Hepatocyte (in vitro differentiated cells): Measurements from ENCODE around the gene HSFX3.
"Not testable (repeated sequence)": the region's sequence is repeated elsewhere in the genome, so short reads cannot be mapped to it uniquely, and the experiment has no call there.

Source experiments
- EZH2 ChIP-seq: fragments of 200-600 bp; sonication (generic); IDR thresholded peaks from 2 replicates; pipeline ENCODE4 v1.6.1; 2016; ENCODE audit warnings: antibody characterized with exemption, mild to moderate bottlenecking, borderline replicate concordance
- EZH2phosphoT487 ChIP-seq: fragments of 200-600 bp; sonication (generic); IDR thresholded peaks from one replicate; pipeline ENCODE4 v1.6.1; 2018; ENCODE audit warnings: antibody characterized with exemption, mild to moderate bottlenecking, low read depth, moderate library complexity; ENCODE audit not compliant: unreplicated experiment, severe bottlenecking
- TF ChIP-seq, protein P1 (sequence below): fragments of 200-600 bp; sonication (generic); IDR thresholded peaks from 2 replicates; pipeline ENCODE4 v1.5.1; 2016; ENCODE audit warnings: antibody characterized with exemption, mild to moderate bottlenecking; ENCODE audit not compliant: poor library complexity

GRCh38 chrX:149585631-149586030 lies 35.9 kb upstream of the HSFX3 start:
- TF ChIP-seq, protein P1, sequence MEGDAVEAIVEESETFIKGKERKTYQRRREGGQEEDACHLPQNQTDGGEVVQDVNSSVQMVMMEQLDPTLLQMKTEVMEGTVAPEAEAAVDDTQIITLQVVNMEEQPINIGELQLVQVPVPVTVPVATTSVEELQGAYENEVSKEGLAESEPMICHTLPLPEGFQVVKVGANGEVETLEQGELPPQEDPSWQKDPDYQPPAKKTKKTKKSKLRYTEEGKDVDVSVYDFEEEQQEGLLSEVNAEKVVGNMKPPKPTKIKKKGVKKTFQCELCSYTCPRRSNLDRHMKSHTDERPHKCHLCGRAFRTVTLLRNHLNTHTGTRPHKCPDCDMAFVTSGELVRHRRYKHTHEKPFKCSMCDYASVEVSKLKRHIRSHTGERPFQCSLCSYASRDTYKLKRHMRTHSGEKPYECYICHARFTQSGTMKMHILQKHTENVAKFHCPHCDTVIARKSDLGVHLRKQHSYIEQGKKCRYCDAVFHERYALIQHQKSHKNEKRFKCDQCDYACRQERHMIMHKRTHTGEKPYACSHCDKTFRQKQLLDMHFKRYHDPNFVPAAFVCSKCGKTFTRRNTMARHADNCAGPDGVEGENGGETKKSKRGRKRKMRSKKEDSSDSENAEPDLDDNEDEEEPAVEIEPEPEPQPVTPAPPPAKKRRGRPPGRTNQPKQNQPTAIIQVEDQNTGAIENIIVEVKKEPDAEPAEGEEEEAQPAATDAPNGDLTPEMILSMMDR: not testable (repeated sequence)
- not testable (repeated sequence) for TF ChIP-seq EZH2, EZH2phosphoT487
